ENCODE measurements around the gene PGAP2.
A peak's percentile ranks its signal among the peaks of the same experiment; 100 is the strongest.

PGAP2 gene

GRCh38 chr11:3797329-3798090, 10.8 kb upstream of the PGAP2 start, which contains the start of gene NUP98 (continued):
- TF ChIP-seq PATZ1 (tag by site-specific recombination; IDR thresholded peaks at IDR 0.05): peak; percentile 89
- TF ChIP-seq RBAK (tag by site-specific recombination; IDR thresholded peaks at IDR 0.05): no peak
- TF ChIP-seq ZNF169 (tag by site-specific recombination; IDR thresholded peaks at IDR 0.05): no peak
- TF ChIP-seq ZNF146 (tag by site-specific recombination; IDR thresholded peaks at IDR 0.05): no peak
- peak; percentile 51; the same call in 1 of the 2 replicates for TF ChIP-seq KLF9 (tag by site-specific recombination; IDR thresholded peaks at IDR 0.05; ENCODE audit: low read depth)
- no peak for TF ChIP-seq PRDM2 (tag by site-specific recombination; IDR thresholded peaks at IDR 0.05; ENCODE audit: borderline replicate concordance)
- no peak for TF ChIP-seq ZNF26 (tag by site-specific recombination; IDR thresholded peaks at IDR 0.05)
- no peak for TF ChIP-seq ZNF48 (tag by site-specific recombination; IDR thresholded peaks at IDR 0.05)
- TF ChIP-seq SP3 (tag by site-specific recombination; IDR thresholded peaks at IDR 0.05): peak; percentile 97
- TF ChIP-seq ZNF37A (tag by site-specific recombination; IDR thresholded peaks at IDR 0.05): no peak
- TF ChIP-seq ZEB2 (tag by site-specific recombination; IDR thresholded peaks at IDR 0.05): peak; percentile 71
- TF ChIP-seq TCF7L2 (IDR thresholded peaks at IDR 0.05; ENCODE audit: borderline replicate concordance, low read depth, low read length): peak; percentile 45; the same call in 1 of the 2 replicates
- TF ChIP-seq ZBTB17 (tag by site-specific recombination; IDR thresholded peaks at IDR 0.05): peak; percentile 66
- peak; percentile 47; the same call in 1 of the 2 replicates for TF ChIP-seq PRDM10 (tag by site-specific recombination; IDR thresholded peaks at IDR 0.05)
- TF ChIP-seq ZNF394 (tag by site-specific recombination; IDR thresholded peaks at IDR 0.05; ENCODE audit: borderline replicate concordance): no peak
- no peak for TF ChIP-seq ZNF10 (tag by site-specific recombination; IDR thresholded peaks at IDR 0.05)
- no peak for TF ChIP-seq MEIS1 (CRISPR knock-in tag; IDR thresholded peaks at IDR 0.05; ENCODE audit: borderline replicate concordance)
- no peak for TF ChIP-seq ZNF621 (tag by site-specific recombination; IDR thresholded peaks at IDR 0.05)
- TF ChIP-seq OVOL3 (tag by site-specific recombination; IDR thresholded peaks at IDR 0.05): no peak
- TF ChIP-seq GLIS1 (tag by site-specific recombination; IDR thresholded peaks at IDR 0.05): peak; percentile 58
- no peak for TF ChIP-seq ZBTB7A (tag by site-specific recombination; IDR thresholded peaks at IDR 0.05; ENCODE audit: low read depth)
- TF ChIP-seq WT1 (tag by site-specific recombination; IDR thresholded peaks at IDR 0.05): 0 out of 2 replicates have a peak, but pooled peaks have one; percentile 28
- no peak for TF ChIP-seq ZBTB48 (tag by site-specific recombination; IDR thresholded peaks at IDR 0.05)
- no peak for TF ChIP-seq EGR2 (tag by site-specific recombination; IDR thresholded peaks at IDR 0.05; ENCODE audit: low read depth)
- no peak for TF ChIP-seq GLI2 (tag by site-specific recombination; IDR thresholded peaks at IDR 0.05; ENCODE audit: borderline replicate concordance, low read depth)
- peak; percentile 59 for TF ChIP-seq KLF10 (tag by site-specific recombination; IDR thresholded peaks at IDR 0.05)
- no peak for TF ChIP-seq ZNF664 (tag by site-specific recombination; IDR thresholded peaks at IDR 0.05)
- no peak for TF ChIP-seq ZSCAN16 (tag by site-specific recombination; IDR thresholded peaks at IDR 0.05)
